ENCODE data around the gene RSPH3. TPM values are rescaled to one million over a fixed set of nuclear protein-coding genes. Genes with fewer than 3 reads are reported as not detected.

The RSPH3 gene
- total RNA-seq (1 to 10 TPM; 3.4 to 3.5 TPM), polyA plus RNA-seq (1 to 10 TPM in 1 of 2 donors, under 1 TPM in 1; 0.66 to 3.7 TPM)

GRCh38 chr6:158999666-159000403, at the start of gene RSPH3:
RSPH3 (minus strand) TSS chr6:159000202; CDS start chr6:158999550, 652 bp downstream.
- Histone ChIP-seq H3K9me3 (ENCODE audit: control insufficient read depth in 1 of 2, low read length in 2 of 2) (no peaks in the 10 kb centered on the region), H3K36me3 (ENCODE audit: insufficient read depth, low read length) (no peaks in the 10 kb centered on the region), H3K27ac (ENCODE audit: low read depth, low read length) (peak within 1 kb of the TSS; percentile 73), H3K4me3 (ENCODE audit: low read length in 2 of 2) (peak within 1 kb of the TSS; percentile 84), H3K27me3 (ENCODE audit: insufficient read depth, low read length) (no peaks in the 10 kb centered on the region), H3K4me1 (ENCODE audit: insufficient read depth, low read length) (peaks cover 18% of the 10 kb centered on the region)
- intact Hi-C loops (cut with micrococcal nuclease): loop anchor here (2.0 kb wide), 1 partner anchor 43 kb away; no protein-coding TSS in a partner anchor
- ChIA-PET CTCF (ENCODE audit: partially characterized antibody) (interaction anchor here (0.7 to 24.9 kb wide), 17 partner anchors 10 to 786 kb away, joined by 3 to 676 read pairs (median 4); no protein-coding TSS in a partner anchor), POLR2A (ENCODE audit: partially characterized antibody) (interaction anchor here (0.6 to 2.4 kb wide), 30 partner anchors 9 to 432 kb away, joined by 3 to 34 read pairs (median 4); partner anchors contain the start of genes DYNLT1 and TAGAP)
- Mint-ChIP-seq H3K4me1 (peaks cover 10 to 33% (median 18%) of the 10 kb centered on the region in 4 donors), H3K4me3 (peak within 1 kb of the TSS; percentile 96 to 99 (median 98)), H3K27me3 (no peaks in the 10 kb centered on the region), H3K9me3 (no peaks in the 10 kb centered on the region), H3K36me3 (peaks cover 8 to 10% of the 10 kb centered on the region in 2 donors), H3K27ac (peak within 1 kb of the TSS; percentile 92 to 97 (median 95))
- DNase-seq: peak; percentile 81 to 87 (median 83)

DNA sequence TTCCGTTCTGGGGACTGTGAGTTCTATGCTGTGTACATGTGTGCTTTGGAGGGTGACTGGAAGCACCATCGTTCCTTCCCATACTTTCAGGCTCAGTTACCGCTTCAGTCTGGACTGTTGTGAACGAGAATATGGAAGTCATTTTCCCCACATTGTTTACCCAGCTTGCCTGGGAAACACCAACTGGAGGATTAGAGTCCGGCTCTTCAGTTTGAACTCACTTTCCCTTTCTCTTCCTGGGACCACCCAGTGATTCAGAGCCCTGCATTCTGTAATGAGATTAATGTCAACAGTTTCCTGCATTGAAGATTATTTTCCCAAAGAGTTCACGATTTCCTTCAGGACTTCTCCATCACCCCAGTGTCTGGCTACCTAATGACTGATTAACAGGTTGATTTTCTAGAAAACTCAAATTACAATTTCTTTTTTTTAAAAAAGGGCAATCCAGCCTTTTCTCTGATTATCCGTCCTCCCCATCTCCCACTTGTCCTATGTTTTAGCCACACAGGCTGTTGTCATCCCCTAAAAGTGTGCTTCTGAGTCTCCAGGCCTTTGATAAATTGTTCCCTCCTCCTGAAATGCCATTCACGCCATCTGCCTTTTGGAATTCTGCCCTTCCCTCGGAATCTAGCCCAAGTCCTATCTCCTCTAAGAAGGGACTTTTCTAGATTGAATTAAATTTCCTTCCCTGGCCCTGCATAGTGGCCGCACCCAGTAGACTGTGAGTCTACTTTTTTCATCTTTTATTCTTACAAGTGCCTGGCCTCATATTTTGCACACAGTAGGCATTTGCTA, 48.1 kb upstream of the RSPH3 start:
- H3K27ac Mint-ChIP-seq: peak overlapping the region in 6 of 7 donors; percentile 62 to 83 (median 66)

GRCh38 chr6:159045801-159046200, 45.8 kb upstream of the RSPH3 start:
- no peak for DNase-seq
- CTCF ChIA-PET (ENCODE audit: partially characterized antibody): interaction anchor here (4.5 to 14.2 kb wide), 4 partner anchors 18 to 89 kb away, joined by 47 to 333 read pairs (median 147); no protein-coding TSS in a partner anchor
- H3K27ac ChIP-seq (ENCODE audit: low read depth, low read length): peak overlapping the region; percentile 68
- peak overlapping the region; percentile 99 to 100 (median 100) for H3K4me3 Mint-ChIP-seq
- peak overlapping the region in 6 of 7 donors; percentile 98 to 100 (median 99) for H3K27ac Mint-ChIP-seq
- peaks cover 44% of the 10 kb centered on the region for H3K4me1 ChIP-seq (ENCODE audit: insufficient read depth, low read length)
- H3K4me3 ChIP-seq (ENCODE audit: low read length in 2 of 2): peak overlapping the region in 1 of 2 donors; percentile 79
- H3K4me1 Mint-ChIP-seq: peaks cover 34 to 69% (median 49%) of the 10 kb centered on the region in 4 donors
- peaks cover 0 to 2% of the 10 kb centered on the region in 2 donors for H3K27me3 Mint-ChIP-seq
- POLR2A ChIA-PET (ENCODE audit: partially characterized antibody): interaction anchor here (1.3 to 17.5 kb wide), 7 partner anchors 12 to 395 kb away, joined by 3 to 651 read pairs (median 27); no protein-coding TSS in a partner anchor
- H3K9me3 ChIP-seq (ENCODE audit: control insufficient read depth in 1 of 2, low read length in 2 of 2): no peaks in the 10 kb centered on the region
- peaks cover 41% of the 10 kb centered on the region in 2 donors for H3K36me3 Mint-ChIP-seq
- intact Hi-C loops (cut with micrococcal nuclease): no loop called here
- H3K27me3 ChIP-seq (ENCODE audit: insufficient read depth, low read length): no peaks in the 10 kb centered on the region
- peaks cover 0 to 3% (median 0%) of the 10 kb centered on the region in 8 donors for H3K9me3 Mint-ChIP-seq
- H3K36me3 ChIP-seq (ENCODE audit: insufficient read depth, low read length): peaks cover 22% of the 10 kb centered on the region

More for the DNA sequence above, 48.1 kb upstream of the RSPH3 start:
- Mint-ChIP-seq H3K4me3 (peak overlapping the region in 7 of 8 donors; percentile 28 to 73 (median 64)), H3K27me3 (peaks cover 0 to 2% of the 10 kb centered on the region in 2 donors), H3K36me3 (peaks cover 18 to 19% of the 10 kb centered on the region in 2 donors), H3K4me1 (peaks cover 24 to 47% (median 36%) of the 10 kb centered on the region in 4 donors), H3K9me3 (peaks cover 0 to 3% (median 0%) of the 10 kb centered on the region in 8 donors)
- ChIA-PET CTCF (ENCODE audit: partially characterized antibody) (no interaction called here), POLR2A (ENCODE audit: partially characterized antibody) (interaction anchor here (0.7 to 1.7 kb wide), 5 partner anchors 9 to 59 kb away, joined by 3 to 5 read pairs (median 3); no protein-coding TSS in a partner anchor)
- DNase-seq: no peak
- Histone ChIP-seq H3K4me1 (ENCODE audit: insufficient read depth, low read length) (peaks cover 31% of the 10 kb centered on the region), H3K27ac (ENCODE audit: low read depth, low read length) (no peak overlapping the region), H3K9me3 (ENCODE audit: control insufficient read depth in 1 of 2, low read length in 2 of 2) (no peaks in the 10 kb centered on the region), H3K36me3 (ENCODE audit: insufficient read depth, low read length) (peaks cover 4% of the 10 kb centered on the region), H3K27me3 (ENCODE audit: insufficient read depth, low read length) (no peaks in the 10 kb centered on the region), H3K4me3 (ENCODE audit: low read length in 2 of 2) (no peak overlapping the region)
- intact Hi-C loops (cut with micrococcal nuclease): loop anchor here (1.0 kb wide), 1 partner anchor 8 kb away; no protein-coding TSS in a partner anchor

DNA sequence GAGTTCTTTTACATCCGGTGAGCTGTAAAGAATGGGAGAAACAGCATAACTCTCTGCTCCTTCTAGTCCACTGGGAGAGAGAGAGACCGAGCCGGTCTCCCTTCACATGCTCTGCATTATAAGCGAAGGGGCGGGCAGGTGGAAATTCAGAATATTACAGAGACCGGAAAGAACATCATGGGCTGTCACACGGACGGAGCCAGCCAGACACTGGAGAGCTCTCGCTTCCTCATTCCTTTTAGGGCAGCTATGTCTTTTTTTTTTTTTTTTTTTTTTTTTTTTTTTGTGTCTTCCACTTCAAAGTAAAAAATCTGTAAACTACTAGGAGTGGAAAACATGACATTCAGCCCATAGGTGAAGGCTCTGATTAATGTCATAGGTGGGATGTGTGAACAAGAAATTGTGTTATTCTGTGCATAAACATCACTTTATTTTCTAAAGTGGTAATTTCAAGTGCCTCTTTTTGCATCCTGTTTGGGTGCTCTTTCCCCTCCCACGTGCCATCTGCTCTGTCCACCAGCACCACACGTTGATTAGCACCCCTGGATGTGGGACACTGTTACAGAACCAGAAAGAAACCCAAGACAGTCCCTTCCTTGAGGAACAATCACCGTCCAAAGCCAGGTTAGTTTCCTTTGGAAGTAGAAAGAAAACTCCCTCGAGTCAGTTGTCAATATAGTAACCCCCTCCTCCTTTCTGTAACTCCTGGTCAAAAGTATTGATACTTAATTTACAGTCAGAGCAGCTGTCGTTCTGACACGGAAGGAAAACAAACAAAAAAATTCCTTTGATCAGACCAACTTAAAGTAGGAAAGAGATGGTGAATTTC, 45.1 kb upstream of the RSPH3 start, which contains the start of gene TAGAP:
Gene TAGAP (minus strand): TSS at position 93 of the 829 bp plus-strand sequence. CDS start 845 bp downstream, outside the sequence.
- POLR2A ChIA-PET (ENCODE audit: partially characterized antibody): interaction anchor here (0.6 to 17.5 kb wide), 23 partner anchors 8 to 481 kb away, joined by 3 to 651 read pairs (median 6); partner anchors contain the start of genes EZR and RSPH3
- H3K4me3 ChIP-seq (ENCODE audit: low read length in 2 of 2): peak within 1 kb of the TSS; percentile 77 to 79
- peaks cover 48% of the 10 kb centered on the region in 2 donors for H3K36me3 Mint-ChIP-seq
- no peaks in the 10 kb centered on the region for H3K9me3 ChIP-seq (ENCODE audit: control insufficient read depth in 1 of 2, low read length in 2 of 2)
- H3K36me3 ChIP-seq (ENCODE audit: insufficient read depth, low read length): peaks cover 29% of the 10 kb centered on the region
- H3K4me1 ChIP-seq (ENCODE audit: insufficient read depth, low read length): peaks cover 50% of the 10 kb centered on the region
- intact Hi-C loops (cut with micrococcal nuclease): loop anchor here (5.0 kb wide), 1 partner anchor 193 kb away; no protein-coding TSS in a partner anchor
- H3K27ac Mint-ChIP-seq: peak within 1 kb of the TSS; percentile 98 to 100 (median 99)
- peaks cover 0 to 3% (median 0%) of the 10 kb centered on the region in 8 donors for H3K9me3 Mint-ChIP-seq
- peaks cover 37 to 76% (median 55%) of the 10 kb centered on the region in 4 donors for H3K4me1 Mint-ChIP-seq
- H3K4me3 Mint-ChIP-seq: peak within 1 kb of the TSS; percentile 99 to 100 (median 100)
- H3K27ac ChIP-seq (ENCODE audit: low read depth, low read length): peak within 1 kb of the TSS; percentile 82
- no peaks in the 10 kb centered on the region for H3K27me3 ChIP-seq (ENCODE audit: insufficient read depth, low read length)
- peaks cover 0 to 2% of the 10 kb centered on the region in 2 donors for H3K27me3 Mint-ChIP-seq
- CTCF ChIA-PET (ENCODE audit: partially characterized antibody): interaction anchor here (0.7 to 14.2 kb wide), 15 partner anchors 8 to 89 kb away, joined by 3 to 333 read pairs (median 7); no protein-coding TSS in a partner anchor
- DNase-seq: peak; percentile 86 to 96 (median 91)

DNA sequence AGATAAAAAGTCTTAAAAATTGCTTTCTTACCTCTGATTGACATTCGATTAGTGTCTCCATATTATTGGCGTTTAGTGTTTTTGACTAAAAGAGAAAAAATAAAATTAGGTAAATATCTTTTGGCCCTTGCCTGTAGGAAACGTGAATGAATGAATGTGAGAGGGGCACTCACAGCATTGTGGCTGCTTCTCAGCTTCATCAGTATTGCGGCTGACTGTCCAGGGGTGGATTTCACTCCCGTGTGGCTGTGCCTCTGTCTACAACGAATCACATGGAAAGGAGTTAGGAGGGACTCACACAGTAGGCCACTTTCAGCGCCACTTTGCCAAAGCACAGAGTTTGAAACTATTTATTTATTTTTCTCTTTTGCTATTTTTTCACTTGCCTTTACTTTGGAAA, 43.9 kb upstream of the RSPH3 start:
- Histone ChIP-seq H3K4me3 (ENCODE audit: low read length in 2 of 2) (peak overlapping the region; percentile 77 to 79), H3K27ac (ENCODE audit: low read depth, low read length) (peak overlapping the region; percentile 82), H3K9me3 (ENCODE audit: control insufficient read depth in 1 of 2, low read length in 2 of 2) (no peaks in the 10 kb centered on the region), H3K36me3 (ENCODE audit: insufficient read depth, low read length) (peaks cover 41% of the 10 kb centered on the region), H3K4me1 (ENCODE audit: insufficient read depth, low read length) (peaks cover 62% of the 10 kb centered on the region), H3K27me3 (ENCODE audit: insufficient read depth, low read length) (no peaks in the 10 kb centered on the region)
- peaks cover 60% of the 10 kb centered on the region in 2 donors for H3K36me3 Mint-ChIP-seq
- H3K4me1 Mint-ChIP-seq: peaks cover 46 to 87% (median 59%) of the 10 kb centered on the region in 4 donors
- peak overlapping the region; percentile 98 to 100 (median 99) for H3K27ac Mint-ChIP-seq
- peaks cover 0 to 3% (median 0%) of the 10 kb centered on the region in 8 donors for H3K9me3 Mint-ChIP-seq
- POLR2A ChIA-PET (ENCODE audit: partially characterized antibody): interaction anchor here (0.7 to 17.5 kb wide), 17 partner anchors 10 to 650 kb away, joined by 3 to 651 read pairs (median 6); partner anchors contain the start of genes DYNLT1 and RSPH3
- peak overlapping the region; percentile 99 to 100 (median 100) for H3K4me3 Mint-ChIP-seq
- CTCF ChIA-PET (ENCODE audit: partially characterized antibody): interaction anchor here (0.7 to 14.2 kb wide), 17 partner anchors 8 to 91 kb away, joined by 3 to 333 read pairs (median 6); no protein-coding TSS in a partner anchor
- intact Hi-C loops (cut with micrococcal nuclease): loop anchor here (2.0 to 5.0 kb wide), 3 partner anchors 45 to 391 kb away; no protein-coding TSS in a partner anchor
- H3K27me3 Mint-ChIP-seq: peaks cover 0 to 2% of the 10 kb centered on the region in 2 donors
- DNase-seq: peak in 3 of 5 donors; percentile 33 to 43 (median 36)

Data from CD4-positive, alpha-beta memory T cell (primary cell).